Measurements from ENCODE around the gene LCTL.

The LCTL gene

GRCh38 chr15:66599536-66600239, 33.9 kb upstream of the LCTL start:
- no peak for TF ChIP-seq CTCF (IDR thresholded peaks at IDR 0.05; ENCODE audit: low read depth, low read length)

GRCh38 chr15:66598095-66598815, 32.5 kb upstream of the LCTL start:
- H3K27me3 ChIP-seq: no peaks in the 10 kb centered on the region
- no peak for TF ChIP-seq CTCF (IDR thresholded peaks at IDR 0.05; ENCODE audit: low read depth, low read length)
- peaks cover 27% of the 10 kb centered on the region for H3K36me3 ChIP-seq
- no peaks in the 10 kb centered on the region for H3K9me3 ChIP-seq
- DNase-seq: peak; percentile 66
- no peak overlapping the region for H3K4me3 ChIP-seq (ENCODE audit: low read depth, low read length)
- peaks cover 35% of the 10 kb centered on the region for H3K4me1 ChIP-seq

More at GRCh38 chr15:66599536-66600239, 33.9 kb upstream of the LCTL start:
- peaks cover 28% of the 10 kb centered on the region for H3K4me1 ChIP-seq
- H3K27me3 ChIP-seq: no peaks in the 10 kb centered on the region
- peaks cover 28% of the 10 kb centered on the region for H3K36me3 ChIP-seq
- no peak for DNase-seq
- no peak overlapping the region for H3K4me3 ChIP-seq (ENCODE audit: low read depth, low read length)
- H3K9me3 ChIP-seq: no peaks in the 10 kb centered on the region

GRCh38 chr15:66595931-66596545, 30.2 kb upstream of the LCTL start:
- Histone ChIP-seq H3K36me3 (peaks cover 37% of the 10 kb centered on the region), H3K27me3 (no peaks in the 10 kb centered on the region), H3K4me3 (ENCODE audit: low read depth, low read length) (no peak overlapping the region), H3K4me1 (peaks cover 51% of the 10 kb centered on the region), H3K9me3 (no peaks in the 10 kb centered on the region)
- TF ChIP-seq CTCF (IDR thresholded peaks at IDR 0.05; ENCODE audit: low read depth, low read length): no peak
- no peak for DNase-seq

GRCh38 chr15:66595332-66595731, 29.5 kb upstream of the LCTL start:
- Histone ChIP-seq H3K4me3 (ENCODE audit: low read depth, low read length) (no peak overlapping the region), H3K9me3 (no peaks in the 10 kb centered on the region), H3K4me1 (peaks cover 56% of the 10 kb centered on the region), H3K27me3 (no peaks in the 10 kb centered on the region), H3K36me3 (peaks cover 31% of the 10 kb centered on the region)
- no peak for DNase-seq
- no peak for TF ChIP-seq CTCF (IDR thresholded peaks at IDR 0.05; ENCODE audit: low read depth, low read length)

GRCh38 chr15:66594836-66595235, 29.0 kb upstream of the LCTL start:
- Histone ChIP-seq H3K4me3 (ENCODE audit: low read depth, low read length) (no peak overlapping the region), H3K27me3 (no peaks in the 10 kb centered on the region)

More at GRCh38 chr15:66594836-66595235, 29.0 kb upstream of the LCTL start:
- H3K36me3 ChIP-seq: peaks cover 27% of the 10 kb centered on the region
- peaks cover 58% of the 10 kb centered on the region for H3K4me1 ChIP-seq
- TF ChIP-seq CTCF (IDR thresholded peaks at IDR 0.05; ENCODE audit: low read depth, low read length): no peak
- no peaks in the 10 kb centered on the region for H3K9me3 ChIP-seq
- DNase-seq: peak; percentile 62

Data from BE2C (cell line).